HG02610 (cell line): Measurements from ENCODE around the gene OR8K5.
"Not testable (repeated sequence)": the region's sequence is repeated elsewhere in the genome, so short reads cannot be mapped to it uniquely, and the experiment has no call there.

Source experiments
- ATAC-seq: cut with Tn5 transposase; IDR thresholded peaks from one replicate; pipeline ENCODE4 v1.9.1; 2021; ENCODE audit warnings: mild to moderate bottlenecking, moderate library complexity; ENCODE audit not compliant: unreplicated experiment

OR8K5 gene, protein sequence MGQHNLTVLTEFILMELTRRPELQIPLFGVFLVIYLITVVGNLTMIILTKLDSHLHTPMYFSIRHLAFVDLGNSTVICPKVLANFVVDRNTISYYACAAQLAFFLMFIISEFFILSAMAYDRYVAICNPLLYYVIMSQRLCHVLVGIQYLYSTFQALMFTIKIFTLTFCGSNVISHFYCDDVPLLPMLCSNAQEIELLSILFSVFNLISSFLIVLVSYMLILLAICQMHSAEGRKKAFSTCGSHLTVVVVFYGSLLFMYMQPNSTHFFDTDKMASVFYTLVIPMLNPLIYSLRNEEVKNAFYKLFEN

DNA sequence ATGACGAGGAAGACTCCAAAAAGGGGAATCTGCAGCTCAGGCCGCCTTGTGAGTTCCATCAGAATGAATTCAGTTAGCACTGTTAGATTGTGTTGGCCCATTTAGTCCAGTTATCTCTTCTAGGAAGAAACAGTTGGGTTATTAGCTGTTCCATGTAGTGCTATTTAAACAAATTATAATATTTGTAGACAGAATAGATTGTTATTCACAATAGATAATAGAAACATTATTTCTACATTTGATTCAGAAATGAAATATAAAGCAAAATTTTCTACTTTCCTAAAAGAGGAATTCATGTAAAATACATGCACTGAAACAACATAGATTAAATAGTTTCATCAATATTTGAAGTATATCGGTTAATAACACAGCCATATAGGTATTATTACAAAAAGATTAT is at the start of gene OR8K5:
OR8K5 (minus strand) TSS at position 101 of the 400 bp plus-strand sequence; CDS start at position 101, 0 bp downstream.
- no peak for ATAC-seq

DNA sequence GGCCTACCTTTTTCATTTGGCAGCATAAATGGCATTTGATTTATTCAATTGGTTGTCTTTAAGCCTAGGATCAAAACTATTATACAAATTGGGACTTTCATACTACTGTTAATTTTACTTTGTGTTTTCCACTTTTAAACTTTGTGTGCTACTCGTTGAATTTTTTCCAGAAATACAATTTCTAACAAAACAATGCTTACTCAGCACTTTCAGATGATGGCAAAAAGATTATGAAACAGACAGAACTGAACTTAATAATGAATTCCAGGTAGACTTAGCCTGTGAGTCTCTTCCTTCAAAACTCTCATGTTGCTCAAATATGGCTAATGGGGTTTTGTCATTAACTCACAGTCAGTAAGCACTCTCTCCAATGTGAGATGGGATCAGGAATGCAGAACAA is 47.7 kb upstream of the OR8K5 start:
- no peak for ATAC-seq

DNA sequence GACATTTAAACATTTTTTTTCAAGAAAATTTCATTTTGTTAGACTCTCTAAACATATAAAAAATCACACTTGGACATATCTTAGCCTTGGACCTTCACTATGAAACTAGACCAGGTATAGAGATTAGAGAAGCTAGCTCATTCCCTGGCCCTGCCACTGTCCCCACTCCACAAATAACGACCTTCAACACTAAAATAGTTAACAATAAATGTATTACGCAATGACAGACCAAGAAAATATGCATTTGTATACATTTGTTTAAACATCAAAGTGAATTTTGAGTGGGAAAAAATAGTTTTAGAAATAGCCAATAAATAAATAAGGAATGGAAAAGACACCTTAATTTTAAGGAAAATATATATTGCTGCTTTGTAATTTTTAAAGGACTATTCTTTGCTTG is 37.2 kb upstream of the OR8K5 start:
- no peak for ATAC-seq

DNA sequence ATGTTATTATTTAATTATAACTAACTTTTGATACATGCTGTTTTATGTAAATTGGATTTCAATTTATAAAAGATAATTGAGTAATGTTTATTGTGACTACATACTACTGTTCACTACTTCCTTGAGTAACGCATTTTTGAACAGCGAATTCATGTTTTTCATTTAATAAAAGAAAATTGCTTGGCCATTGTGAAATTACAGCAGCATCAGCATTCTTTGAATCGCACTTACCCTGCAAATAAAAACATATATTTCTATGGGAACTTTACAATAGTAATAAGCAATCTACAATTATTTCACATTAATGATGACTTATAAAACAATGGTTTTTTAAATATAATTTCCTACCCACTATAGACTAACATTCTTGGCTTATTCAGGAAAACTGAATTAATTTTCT is 36.6 kb upstream of the OR8K5 start:
- ATAC-seq, result no peak

DNA sequence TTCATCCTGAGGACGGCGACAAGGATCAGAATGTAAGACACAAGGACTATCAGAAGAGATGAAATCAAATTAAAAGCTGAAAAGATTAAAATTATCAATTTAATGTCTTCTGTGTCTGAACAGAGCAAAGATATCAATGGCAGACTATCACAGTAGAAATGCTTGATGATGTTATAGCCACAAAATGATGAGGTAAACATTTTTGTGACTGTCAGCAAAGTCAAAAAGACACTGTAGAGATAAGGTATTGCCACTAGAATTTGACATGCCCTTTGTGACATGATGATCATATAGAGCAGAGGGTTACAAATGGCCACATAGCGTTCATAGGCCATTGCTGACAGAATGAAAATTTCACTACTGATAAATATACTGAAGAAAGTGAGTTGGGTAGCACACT is 28.5 kb upstream of the OR8K5 start:
- no peak for ATAC-seq

DNA sequence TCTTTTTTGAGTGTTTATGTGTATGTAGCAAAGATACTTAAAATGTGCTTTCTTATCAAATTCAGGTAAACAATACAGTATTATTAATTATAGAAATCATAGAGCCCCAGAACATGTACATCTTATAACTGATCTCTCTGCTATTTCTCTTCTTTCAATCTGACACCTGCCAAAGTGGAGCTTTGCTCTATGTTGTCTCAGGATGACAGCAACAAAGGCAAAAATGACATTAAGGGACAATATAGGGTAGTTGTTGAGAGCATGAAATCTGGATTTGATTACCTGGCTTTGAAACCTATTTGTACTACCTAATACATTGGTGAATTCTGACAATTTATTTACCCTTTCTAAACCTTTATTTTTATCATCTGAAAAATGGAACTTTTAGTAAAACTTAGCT is 23.3 kb upstream of the OR8K5 start:
- ATAC-seq, result no peak

DNA sequence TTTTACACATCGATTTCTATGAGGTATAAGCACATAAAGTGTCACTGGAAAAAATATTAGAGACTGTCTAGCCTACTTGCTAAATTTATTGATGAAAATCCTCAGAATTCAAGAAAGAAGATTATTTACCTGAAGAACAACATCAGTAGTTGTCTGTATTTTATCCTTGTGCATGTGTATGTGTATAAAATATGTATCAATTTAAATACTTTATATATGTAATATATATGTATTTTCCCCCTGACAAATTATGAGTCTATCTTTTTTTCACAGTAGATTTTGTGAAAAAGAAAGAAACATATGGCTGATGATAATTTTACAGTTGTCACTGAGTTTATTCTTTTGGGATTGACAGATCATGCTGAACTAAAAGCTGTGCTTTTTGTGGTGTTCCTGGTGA is 16.2 kb upstream of the OR8K5 start, which contains the start of gene OR5J2:
OR5J2 (plus strand) TSS at position 301 of the 400 bp plus-strand sequence; CDS start at position 301, 0 bp downstream.
- ATAC-seq, result no peak

DNA sequence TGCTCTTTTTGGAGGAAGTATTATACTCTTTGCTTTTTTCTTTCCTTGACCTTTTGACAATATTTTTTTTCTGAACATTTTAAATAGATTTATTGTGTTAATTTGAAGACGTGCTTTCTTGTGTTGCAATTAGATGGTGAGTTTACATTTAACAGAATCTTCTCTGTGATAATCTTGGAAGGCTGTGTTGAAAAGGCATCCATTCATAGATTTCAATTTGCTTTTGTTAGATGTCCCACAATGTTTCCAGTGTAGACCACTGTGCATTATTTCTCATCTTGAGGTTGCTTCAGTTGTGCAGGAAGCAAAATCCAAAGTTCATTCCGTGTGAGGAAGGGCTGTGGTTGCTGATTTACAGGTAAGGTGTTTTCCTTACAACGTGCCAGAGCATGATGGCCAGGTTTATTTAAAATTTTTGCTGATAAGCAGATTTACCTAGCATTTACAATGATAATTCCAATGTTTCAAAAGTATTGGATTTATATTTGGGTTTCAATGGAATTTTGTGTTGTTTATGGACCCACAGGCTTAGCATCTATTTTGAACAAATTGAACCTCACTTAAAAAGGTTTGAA is 12.2 kb upstream of the OR8K5 start:
- ATAC-seq, result no peak

DNA sequence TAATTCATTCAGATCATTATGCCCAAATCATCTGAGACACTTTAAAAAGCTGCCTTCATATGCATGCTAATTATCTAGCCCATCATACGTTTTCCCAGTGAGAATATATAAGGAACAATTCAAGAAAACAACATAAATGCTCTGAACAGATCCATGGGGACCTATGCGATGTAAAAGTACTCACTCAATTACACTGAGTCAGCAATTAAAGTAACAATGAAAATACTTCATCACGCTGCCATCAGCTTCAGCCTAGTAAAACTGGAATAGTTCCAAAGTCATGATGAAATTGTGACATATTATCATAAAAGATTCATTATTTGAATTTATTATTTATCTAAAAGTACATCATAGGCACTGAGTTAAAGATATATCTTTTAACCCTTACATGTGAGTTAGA is 3.7 kb upstream of the OR8K5 start:
- ATAC-seq, result no peak

DNA sequence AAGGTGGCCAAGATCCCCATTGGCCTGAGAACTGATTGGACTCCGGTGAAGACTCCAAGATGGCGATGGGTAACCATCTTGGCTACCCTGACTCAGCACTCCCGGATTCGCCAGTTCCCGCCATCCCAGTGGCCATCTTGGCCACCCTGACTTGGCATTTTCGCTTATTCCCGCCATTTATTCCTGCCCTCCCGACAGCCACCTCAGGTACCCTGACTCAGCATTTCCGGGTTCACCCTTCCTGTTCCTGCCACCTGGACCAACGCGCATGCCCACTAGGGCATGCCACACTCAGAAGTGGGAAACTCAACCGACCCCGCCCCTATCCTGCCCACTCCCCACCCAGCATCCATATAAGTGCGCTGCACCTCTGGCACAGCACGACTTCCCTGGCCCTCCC is 7.8 kb downstream of the OR8K5 start:
- ATAC-seq, result no peak

DNA sequence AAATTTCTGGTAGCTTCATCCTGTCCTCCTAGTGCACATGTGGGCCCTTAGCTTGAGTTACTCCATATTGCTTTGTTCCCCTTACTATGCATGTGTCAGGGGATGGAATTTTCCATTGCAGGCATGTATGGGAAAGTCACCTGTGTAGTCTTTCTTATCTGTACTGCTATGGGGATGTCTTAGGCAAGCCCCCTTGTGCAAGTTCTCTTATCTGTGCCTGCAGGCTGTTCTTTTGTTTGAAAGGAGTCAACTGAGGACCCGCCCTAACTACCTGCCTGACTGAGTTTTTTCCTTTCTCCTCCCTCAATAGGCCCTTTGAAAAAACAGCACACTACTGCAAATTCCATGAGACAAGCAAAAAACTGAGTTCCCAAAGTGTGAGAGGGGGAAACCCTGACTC is 8.7 kb downstream of the OR8K5 start:
- ATAC-seq, result no peak

DNA sequence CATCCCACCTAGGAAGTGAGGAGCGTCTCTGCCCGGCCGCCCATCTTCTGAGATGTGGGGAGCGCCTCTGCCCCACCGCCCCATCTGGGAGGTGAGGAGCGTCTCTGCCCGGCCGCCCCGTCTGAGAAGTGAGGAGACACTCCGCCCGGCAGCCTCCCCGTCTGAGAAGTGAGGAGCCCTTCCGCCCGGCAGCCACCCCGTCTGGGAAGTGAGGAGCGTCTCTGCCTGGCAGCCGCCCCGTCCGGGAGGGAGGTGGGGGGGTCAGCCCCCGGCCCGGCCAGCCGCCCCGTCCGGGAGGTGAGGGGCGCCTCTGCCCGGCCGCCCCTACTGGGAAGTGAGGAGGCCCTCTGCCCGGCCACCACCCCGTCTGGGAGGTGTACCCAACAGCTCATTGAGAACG is 16.4 kb downstream of the OR8K5 start:
- not testable (repeated sequence) for ATAC-seq

DNA sequence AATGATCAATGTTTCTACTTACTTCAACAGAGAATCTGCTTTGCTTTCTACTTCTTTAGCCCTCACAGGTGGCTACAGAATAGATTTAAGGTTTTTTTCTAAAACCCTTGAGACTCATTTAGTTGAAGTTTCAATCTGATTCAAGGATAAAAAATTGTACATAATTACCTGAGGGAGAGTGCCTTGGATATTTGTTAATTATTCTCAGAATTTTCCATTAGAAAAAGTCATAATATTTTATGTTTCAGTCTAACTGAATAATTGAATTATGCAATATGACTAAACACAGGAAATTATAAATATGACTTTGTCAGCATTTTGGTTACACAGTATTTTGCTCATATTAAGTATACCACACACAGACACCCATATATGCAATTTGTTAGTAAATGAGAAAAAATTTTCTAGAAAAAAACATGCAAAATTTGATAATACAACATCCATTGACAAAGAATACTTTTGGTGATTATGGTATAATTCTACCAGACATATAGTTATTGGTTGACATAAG is 19.9 kb downstream of the OR8K5 start, which contains the start of gene OR8J3:
OR8J3 (minus strand) TSS at position 51 of the 511 bp plus-strand sequence. CDS start 2,483 bp downstream, outside the sequence.
- no peak for ATAC-seq

DNA sequence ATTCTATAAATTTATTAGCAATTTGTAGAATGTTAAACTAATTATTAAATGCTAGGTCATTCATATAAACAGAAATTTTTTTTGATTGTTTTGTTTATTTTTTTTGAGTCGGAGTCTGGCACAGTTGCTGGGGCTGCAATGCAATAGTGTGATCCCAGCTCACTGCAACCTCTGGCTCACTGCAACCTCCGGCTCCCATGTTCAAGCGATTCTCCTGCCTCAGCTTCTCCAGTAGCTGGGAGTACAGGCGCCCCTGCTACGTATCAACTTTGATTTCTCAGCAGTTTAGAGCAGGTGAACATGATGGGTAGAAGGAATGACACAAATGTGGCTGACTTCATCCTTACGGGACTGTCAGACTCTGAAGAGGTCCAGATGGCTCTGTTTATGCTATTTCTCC is 38.0 kb downstream of the OR8K5 start, which contains the start of gene OR8H3:
OR8H3 (plus strand) TSS at position 301 of the 400 bp plus-strand sequence; CDS start at position 301, 0 bp downstream.
- no peak for ATAC-seq
